OCI-LY3 (cell line): ENCODE measurements around the gene ERGIC2.

Experiments
- EZH2phosphoT487 ChIP-seq: fragments of 200-600 bp; shearing (Covaris generic); IDR thresholded peaks from 2 replicates; pipeline ENCODE4 v1.6.1; 2018; ENCODE audit warnings: antibody characterized with exemption, mixed run types, low read depth
- TF ChIP-seq, protein P1 (sequence below): fragments of 200-600, 300-600 bp; sonication (generic); IDR thresholded peaks from 2 replicates; pipeline ENCODE4 v1.5.1; 2014; ENCODE audit warnings: antibody characterized with exemption, low read length, low read depth

DNA sequence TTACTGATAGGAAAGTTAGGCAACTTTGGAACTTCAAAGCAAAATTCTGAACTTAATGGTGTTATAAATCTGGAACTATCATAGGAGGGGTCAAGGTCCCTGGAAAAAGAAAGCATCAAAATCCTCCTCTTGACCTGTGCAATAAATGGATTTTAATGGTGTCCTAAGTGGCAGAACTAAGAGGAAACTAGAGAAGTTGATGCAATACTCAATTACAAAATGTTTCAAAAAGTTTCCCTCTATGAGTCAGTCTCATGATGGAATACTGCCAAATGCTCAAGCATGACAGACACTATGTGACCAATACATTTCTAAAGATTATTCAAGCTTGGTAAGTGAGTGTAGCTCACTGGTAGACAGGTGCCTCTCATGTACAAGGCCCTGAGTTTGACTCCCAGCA lies 47.7 kb upstream of the ERGIC2 start:
- TF ChIP-seq, protein P1, sequence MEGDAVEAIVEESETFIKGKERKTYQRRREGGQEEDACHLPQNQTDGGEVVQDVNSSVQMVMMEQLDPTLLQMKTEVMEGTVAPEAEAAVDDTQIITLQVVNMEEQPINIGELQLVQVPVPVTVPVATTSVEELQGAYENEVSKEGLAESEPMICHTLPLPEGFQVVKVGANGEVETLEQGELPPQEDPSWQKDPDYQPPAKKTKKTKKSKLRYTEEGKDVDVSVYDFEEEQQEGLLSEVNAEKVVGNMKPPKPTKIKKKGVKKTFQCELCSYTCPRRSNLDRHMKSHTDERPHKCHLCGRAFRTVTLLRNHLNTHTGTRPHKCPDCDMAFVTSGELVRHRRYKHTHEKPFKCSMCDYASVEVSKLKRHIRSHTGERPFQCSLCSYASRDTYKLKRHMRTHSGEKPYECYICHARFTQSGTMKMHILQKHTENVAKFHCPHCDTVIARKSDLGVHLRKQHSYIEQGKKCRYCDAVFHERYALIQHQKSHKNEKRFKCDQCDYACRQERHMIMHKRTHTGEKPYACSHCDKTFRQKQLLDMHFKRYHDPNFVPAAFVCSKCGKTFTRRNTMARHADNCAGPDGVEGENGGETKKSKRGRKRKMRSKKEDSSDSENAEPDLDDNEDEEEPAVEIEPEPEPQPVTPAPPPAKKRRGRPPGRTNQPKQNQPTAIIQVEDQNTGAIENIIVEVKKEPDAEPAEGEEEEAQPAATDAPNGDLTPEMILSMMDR = no peak
- no peak for TF ChIP-seq EZH2phosphoT487
